HG02763 (cell line): Measurements from ENCODE around the gene PIGL.
"Not testable (repeated sequence)": the region's sequence is repeated elsewhere in the genome, so short reads cannot be mapped to it uniquely, and the experiment has no call there.

Source experiments
- ATAC-seq: cut with Tn5 transposase; IDR thresholded peaks from one replicate; pipeline ENCODE4 v1.9.1; 2021; ENCODE audit warnings: mild to moderate bottlenecking, moderate library complexity; ENCODE audit not compliant: unreplicated experiment

Gene PIGL

DNA sequence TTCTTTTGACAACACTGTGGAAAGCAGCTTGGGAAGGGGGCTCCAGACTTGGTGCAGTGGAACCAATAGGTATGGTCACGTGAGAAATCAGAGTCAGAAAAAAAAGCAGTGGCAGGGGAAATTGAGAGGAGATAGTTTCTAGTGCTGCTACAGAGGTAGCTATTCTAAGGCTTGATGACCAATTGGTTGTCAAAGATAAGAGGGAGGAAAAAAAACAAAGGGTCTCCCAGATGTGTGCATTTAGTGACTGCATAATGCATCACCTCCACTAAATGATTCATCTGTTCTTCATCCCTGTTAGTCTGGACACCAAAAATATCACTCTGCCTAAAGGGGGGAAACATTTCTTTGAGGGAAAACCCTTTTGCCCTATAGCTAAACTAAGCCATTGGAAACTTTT, 56.5 kb downstream of the PIGL start:
- no peak for ATAC-seq

DNA sequence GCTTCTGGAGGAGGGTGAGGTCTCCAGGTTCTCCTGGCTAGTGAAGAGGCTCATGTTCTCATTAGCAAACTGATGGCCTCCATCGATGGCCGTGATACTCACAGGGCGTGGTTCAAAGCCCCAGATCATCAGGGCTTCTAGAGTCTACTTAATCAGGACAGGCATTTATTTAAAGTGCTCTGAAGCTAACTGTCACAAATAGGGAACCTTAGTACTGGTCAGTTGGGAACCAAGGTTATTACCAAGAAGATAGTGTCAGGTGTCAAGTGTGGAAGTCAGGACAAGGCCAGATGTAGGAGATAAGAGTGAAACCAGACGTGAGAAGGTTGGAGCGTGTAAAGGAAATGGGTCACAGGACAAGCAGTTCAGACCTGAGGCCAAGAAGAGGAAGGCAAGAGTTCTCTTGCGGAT, 56.9 kb downstream of the PIGL start:
- ATAC-seq = no peak

DNA sequence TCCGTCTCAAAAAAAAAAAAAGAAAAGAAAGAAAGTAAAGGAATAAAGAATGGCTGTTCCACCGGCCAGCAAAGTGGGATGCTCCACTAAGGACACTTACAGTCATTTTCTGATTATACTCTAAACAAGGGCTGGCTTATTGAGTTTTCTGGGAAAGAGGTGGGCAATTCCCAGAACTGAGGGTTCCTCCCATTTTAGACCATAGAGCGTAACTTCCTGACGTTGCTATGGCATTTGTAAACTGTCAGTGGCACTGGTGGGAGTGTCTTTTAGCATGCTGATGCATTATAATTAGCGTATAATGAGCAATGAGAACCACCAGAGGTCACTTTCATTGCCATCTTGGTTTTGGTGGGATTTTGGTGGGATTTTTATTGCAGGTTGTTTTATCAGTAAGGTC, 58.0 kb downstream of the PIGL start:
- ATAC-seq = no peak

DNA sequence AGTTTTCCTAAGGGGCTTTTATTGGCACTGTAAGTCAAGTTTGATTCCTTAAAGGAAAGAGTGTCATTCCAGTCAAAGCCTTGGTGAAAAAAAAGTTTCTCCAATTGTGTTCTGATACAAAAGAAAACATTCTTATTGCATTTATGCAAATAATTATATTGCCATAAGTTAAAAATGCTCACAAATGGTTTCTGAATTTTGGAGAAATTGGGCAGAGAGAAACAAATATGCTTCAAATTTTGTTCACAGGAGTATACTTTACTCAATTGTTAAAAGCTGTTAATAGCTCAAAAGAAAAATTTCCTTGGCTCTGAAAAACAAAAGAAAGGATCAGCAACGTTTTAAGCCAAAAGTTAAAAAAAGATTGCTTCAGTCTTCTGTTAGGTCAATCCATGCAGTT, 60.2 kb downstream of the PIGL start:
- ATAC-seq = no peak

GRCh38 chr17:16281351-16281750, 64.3 kb downstream of the PIGL start:
- ATAC-seq = no peak

GRCh38 chr17:16282522-16282921, 65.5 kb downstream of the PIGL start:
- ATAC-seq = no peak

- no peak for ATAC-seq
Measured at GRCh38 chr17:16283705-16284104, 66.7 kb downstream of the PIGL start.

DNA sequence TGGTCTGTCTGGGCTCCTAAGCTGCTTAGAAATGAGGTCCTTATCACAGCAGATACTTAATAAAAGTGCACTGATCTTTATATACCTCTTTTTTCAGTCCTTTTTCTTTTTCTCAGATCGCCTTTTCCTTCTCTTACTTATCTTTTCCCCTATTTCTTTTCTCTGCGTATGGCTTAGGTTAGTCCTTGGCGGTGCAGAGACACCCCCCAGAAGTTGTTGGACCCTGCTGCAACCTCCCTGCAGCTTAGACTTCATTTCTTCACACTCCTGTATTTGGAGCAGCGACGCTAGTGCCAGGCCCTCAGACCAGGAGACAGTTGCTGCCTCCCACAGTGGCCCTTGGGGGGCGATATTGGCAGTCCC, 68.6 kb downstream of the PIGL start:
- ATAC-seq = no peak

GRCh38 chr17:16286009-16286946, 69.3 kb downstream of the PIGL start:
- ATAC-seq = peak; percentile 76

DNA sequence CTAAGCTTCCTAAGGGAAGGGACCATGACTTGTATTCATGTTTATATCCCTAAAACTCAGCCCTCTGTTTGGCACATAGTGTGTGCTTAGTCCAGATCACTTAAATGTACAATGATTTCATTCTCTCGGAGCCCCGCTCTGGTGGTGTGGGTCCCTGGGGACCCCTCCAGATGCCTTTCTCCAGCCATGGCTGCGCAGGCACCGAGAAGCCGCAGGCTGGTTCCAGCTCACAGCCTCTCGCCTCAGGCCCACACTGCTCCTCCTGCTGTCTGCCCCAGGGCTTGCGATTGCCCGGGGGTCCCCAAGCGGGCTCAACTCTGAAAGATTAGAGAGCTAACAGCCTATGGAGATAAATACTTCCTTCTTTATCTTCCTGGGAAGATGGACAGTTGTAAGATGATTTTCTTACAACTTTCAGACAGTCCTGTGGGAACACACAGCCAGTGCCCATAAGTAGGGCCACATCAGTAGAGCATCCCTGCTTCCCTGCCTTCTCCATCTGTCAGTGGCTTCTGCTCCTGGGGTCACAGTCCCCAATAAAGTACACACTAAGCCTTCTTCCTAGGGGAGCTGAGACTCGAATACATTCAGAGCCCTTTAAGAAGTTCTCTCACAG, 70.0 kb downstream of the PIGL start:
- peak; percentile 39 for ATAC-seq

DNA sequence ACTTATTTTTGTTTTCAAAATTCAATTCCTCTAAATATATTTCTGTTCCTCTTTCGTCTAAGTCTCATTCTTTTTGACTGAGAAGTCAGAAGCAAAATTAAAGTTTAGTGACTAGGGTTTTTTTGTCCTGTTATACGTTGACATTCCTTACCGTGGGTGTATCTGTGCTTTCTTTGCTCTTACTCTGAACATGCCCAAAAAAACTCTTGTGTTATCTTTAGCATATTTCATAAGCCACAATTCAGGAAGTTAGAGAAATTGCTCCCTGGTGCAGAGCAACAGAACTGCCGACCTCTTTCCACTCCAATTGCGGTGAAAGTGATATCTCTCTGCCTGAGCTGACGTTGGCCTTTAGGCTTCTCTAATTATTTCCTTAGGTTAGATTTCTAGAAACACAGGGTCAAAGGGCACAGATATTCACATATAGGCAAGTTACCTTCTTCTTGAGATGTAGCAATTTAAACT, 70.6 kb downstream of the PIGL start:
- no peak for ATAC-seq

DNA sequence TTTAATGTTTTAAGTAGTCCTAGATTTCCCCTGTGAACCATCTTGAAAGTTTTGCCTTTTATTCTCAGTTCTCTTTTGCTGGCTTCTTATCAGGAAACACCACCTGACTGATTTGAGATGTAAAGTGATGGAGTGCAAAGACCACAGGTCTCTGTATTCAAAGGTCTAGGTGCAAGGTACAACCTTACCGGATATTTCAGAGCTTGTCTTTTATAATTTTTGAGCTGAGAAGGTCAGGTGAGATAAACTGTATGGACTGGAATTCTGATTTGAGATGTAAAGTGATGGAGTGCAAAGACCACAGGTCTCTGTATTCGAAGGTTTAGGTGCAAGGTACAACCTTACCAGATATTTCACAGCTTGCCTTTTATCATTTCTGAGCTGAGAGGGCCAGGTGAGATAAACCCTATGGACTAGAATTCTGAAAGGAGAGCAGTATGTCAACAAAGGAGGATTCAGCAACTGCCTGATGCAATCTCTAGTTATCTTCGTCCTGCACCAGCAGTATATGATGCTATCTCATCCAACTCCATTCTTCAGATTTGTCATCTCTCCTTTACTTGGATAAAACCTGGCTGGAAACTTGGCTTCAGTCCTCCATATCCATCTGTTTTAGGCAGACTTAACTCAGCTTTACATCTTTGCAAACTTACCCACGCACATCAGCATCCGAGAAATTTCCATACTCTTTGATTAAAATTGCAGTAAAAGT, 72.0 kb downstream of the PIGL start:
- no peak for ATAC-seq

GRCh38 chr17:16293931-16294330, 76.9 kb downstream of the PIGL start:
- ATAC-seq = no peak

GRCh38 chr17:16294560-16294959, 77.5 kb downstream of the PIGL start:
- no peak for ATAC-seq

GRCh38 chr17:16296072-16296471, 79.1 kb downstream of the PIGL start:
- ATAC-seq = not testable (repeated sequence)

DNA sequence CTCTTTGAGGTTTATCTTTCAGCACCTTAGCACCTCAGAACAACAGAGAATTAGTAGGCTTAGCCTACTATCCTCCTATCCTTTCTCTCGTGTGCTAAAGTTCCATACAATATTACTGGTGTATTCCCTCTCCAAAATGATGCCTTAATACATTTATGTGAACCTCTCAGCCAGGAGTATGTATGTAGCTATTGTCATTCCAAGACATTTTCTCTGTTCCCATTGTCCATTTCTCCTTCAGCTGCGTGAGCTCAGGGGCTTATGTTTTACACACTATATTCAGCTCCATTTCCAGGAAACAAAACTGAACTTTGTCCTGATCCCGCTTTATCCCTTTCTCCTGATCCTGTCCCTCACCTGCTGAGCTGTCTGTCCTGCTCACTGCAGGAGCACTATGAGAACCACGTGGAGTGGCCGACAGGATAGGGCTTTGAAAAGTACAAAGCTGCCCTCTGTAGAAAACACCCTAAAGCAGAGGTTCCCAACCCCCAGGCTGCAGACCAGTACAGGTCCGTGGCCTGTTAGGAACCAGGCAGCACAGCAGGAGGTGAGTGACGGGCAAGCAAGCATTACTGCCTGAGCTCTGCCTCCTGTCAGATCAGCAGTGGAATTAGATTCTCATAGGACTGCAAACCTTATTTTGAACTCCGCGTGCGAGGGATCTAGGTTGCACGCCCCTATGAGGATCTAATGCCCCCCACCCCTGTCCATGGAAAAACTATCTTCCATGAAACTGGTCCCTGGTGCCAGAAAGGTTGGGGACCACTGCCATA, 80.5 kb downstream of the PIGL start:
- ATAC-seq = no peak

DNA sequence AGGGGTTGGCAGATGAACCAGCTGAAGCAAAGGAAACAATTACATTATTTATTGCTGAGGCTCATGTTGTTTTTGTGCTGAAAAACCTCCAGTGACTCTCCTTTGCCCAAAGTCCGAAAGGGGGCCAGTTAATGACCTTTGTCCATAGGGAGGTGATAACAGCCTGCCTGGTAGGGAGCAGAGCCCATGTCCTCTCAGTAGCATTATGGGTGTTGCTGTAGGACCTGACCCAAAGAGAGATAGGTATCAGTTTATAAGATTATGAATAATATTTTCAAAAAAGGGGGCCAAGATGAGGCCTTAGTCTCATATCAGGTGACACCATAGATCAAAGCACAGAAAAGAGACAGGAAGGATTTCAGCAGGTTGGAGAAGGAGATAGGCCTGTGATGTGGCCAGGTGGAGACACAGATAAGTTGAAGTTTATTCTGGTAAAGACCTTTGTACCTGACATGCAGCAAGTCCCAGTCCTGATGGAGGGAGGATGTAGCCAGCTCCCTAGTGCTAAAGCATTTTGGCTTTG, 81.2 kb downstream of the PIGL start:
- ATAC-seq = no peak

- ATAC-seq = no peak
Measured at GRCh38 chr17:16300554-16300953, 83.5 kb downstream of the PIGL start.

GRCh38 chr17:16301963-16302855, 85.2 kb downstream of the PIGL start:
- ATAC-seq = no peak

DNA sequence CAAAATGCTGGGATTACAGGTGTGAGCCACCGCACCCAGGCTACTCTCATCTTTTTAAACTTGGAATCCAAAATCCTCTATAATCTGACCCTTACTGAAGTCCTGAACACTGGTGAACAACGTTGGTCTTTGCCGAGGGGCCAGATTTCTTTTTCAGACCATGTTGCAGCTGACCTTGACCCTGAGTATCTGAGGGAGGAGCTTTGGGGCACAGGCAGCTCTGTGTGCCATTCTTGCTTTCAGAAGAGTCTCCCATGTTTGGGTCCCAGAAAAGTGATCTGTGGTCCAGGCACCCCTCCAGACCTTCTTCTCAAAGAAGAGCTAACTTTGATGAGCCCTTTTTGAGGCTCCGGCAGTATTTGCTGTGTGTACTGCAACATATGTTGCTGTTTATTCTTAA, 85.8 kb downstream of the PIGL start:
- ATAC-seq = no peak
